Raji (cell line): ENCODE measurements around the gene RALGPS2.

Source experiments
- POLR2A ChIP-seq: IDR thresholded peaks from 2 replicates; pipeline ENCODE4 v1.6.1; 2011; ENCODE audit warnings: low read depth, low read length, control low read depth; ENCODE audit not compliant: insufficient read depth

Gene RALGPS2

DNA sequence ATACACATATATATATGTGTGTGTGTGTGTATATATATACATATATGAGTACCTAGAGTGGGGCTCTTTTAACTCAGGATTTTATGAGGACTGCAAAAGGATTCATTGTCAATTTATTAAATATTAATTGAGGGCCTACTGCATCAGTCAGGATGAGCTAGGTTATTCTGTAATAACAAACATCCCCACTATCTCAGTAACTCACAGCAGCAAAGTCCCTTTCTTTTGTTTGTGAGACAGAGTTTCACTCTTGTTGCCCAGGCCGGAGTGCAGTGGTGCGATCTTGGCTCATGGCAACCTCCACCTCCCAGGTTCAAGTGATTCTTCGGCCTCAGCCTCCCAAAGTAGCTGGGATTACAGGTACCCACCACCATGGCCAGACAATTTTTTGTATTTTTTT, 236.8 kb downstream of the RALGPS2 start:
- TF ChIP-seq POLR2A = no peak

DNA sequence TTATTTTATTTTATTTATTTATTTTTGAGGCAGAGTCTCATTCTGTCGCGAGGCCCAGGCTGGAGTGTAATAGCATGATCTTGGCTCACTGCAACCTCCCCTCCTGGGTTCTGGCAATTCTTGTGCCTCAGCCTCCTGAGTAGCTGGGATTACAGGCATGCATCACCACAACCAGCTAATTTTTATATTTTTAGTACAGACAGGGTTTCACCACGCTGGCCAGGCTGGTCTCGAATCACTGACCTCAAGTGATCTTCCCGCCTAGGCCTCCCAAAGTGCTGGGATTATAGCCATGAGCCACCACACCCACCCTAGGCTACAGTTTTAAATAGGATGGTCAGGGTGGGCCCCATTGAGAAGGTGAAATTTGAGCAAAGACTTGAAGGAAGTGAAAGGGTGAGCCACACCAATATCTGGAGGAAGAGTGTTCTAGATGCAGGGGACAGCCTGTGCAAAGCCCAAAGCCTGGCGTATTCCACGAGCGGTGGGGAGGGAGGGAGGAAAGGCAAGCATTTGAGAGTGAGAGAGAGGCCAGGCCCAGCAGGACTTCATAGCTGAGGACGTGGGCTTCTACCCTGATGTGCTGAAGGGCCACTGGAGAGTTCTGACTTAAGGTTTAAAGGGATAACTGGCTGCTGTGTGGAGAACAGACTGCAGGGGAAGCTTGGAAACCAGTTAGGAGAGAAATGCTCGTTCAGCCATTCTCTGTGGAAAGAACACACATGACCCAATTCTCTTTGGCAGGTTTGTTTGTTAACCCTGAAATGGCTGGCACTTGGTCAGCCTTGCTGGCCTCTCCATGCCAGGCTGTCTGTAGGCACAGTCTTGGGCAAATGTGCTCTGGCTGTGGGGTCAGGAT, 238.0 kb downstream of the RALGPS2 start:
- TF ChIP-seq POLR2A = no peak

DNA sequence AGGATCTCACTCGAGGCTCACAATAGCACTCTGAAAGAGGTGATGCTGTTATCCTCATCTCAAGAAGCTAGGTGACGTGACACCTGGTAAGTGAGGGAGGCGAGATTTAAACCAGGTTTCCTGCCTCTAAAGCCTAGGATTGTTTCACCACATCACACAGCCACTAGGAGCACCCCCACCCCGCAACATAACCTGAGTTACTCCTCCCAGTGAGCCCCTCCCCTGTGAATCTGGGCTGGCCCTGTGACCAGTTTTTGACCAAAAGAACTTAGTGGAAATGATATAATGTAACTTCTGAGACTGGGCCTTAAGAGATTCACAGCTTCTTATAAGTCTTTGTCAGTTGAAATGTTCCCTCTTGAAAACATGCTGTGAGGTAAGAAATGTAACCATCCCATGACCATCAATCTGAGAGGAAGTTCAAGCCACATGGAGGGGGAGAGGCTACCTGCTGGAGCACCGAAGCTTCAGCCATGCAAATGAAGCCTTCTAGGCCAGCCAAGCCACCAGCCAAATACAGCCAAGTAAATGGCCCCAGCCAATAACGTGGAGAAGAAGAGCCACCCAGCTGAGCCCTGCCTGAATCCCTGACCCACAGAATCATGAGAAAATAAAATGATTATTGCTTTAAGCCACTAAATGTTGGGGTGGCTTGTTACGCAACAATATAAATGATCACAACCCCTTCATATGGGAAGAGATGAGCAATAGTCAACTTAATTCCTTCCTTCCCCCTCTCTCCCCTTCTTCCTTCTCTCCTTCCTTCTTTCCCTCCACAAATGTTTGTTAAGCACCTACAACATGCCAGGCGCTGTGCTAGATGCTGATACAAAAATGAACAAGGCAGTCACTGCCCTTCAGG, 239.7 kb downstream of the RALGPS2 start:
- no peak for TF ChIP-seq POLR2A

DNA sequence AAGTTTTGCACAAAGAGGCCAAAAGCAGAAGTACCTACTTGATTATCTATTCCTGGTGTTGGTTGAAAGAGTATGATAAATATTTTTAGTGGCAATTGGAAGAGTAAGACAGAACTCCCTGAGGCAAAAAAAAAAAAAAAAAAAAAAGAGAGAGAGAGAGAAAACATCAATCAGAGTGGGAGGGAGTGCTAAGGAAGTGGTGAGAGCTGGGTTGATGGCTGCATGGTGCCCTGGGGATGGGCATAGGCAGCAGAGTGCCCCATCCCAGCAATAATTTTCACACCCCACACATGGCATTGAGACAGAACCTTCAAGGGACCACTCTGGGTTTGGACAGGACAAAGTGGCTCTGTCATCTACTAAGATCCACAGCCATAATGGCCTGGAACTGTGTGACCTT, 241.3 kb downstream of the RALGPS2 start:
- TF ChIP-seq POLR2A = no peak

DNA sequence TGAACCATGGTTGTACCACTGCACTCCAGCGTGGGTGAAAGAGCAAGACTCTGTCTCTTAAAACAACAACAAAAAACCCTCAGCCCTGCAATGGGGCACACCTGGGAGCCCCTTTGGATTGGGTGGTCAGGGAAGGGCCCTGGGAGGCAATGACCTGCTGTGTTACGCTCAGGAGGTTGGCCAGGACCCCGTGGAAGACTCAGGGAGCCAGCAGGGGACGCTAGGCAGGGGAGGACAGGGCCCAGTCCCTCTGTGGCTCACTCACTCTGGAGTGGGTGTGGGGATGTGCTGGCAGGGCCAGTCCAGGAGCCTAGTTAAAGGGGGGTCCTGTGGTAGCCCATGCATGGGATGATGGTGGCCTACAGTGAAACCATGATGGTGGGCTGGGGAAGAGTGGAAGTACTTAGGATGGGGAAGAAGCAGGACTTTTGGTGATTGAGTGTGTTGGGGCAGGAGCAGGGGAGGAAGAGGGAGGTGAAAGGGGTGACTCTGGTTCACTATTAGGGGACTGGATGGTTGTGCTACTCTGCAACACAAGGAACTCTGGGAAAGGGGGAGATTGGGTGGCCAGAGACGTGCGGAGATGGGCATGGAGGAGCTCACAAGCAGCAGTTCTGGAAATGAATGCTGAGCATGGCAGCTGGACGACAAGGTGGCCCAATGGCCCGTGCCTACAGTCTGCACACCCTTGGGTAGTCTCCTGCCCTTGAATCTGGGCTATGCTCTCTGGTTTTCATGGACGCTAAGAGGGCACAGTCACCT, 244.4 kb downstream of the RALGPS2 start:
- no peak for TF ChIP-seq POLR2A

DNA sequence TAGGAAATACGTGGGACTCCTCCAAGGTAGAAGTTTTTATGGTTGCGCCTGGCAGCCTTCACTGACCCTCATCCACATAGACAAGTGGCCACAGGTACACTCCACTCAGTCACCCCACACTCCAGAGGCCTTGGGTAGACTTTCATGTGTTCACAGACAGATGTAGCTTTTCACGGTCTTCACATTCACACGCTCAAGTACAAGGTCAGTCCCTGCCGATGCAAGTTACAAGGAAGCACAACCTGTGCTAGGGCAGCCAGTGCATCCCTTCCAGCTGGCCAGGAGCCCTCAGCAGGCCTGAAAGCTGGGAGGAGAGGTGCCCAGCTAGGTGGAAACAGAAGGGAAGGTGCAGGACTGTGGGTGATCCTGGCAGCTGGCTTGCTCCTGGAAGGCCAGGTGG, 245.1 kb downstream of the RALGPS2 start:
- no peak for TF ChIP-seq POLR2A
